Eye (tissue), 1 donor: ENCODE measurements around the gene PHACTR2.
"Not testable (repeated sequence)": the region's sequence is repeated elsewhere in the genome, so short reads cannot be mapped to it uniquely, and the experiment has no call there.

ENCODE experiments used
- DNase-seq: peaks from one replicate; pipeline ENCODE4 v3.0.0-alpha.2; 2015

Gene PHACTR2

GRCh38 chr6:143773506-143774150 is 95.9 kb downstream of the PHACTR2 start:
- DNase-seq: no peak

- DNase-seq: no peak
These were observed 96.6 kb downstream of the PHACTR2 start for GRCh38 chr6:143774347-143774746.

GRCh38 chr6:143775336-143775735 is 97.6 kb downstream of the PHACTR2 start:
- no peak for DNase-seq

GRCh38 chr6:143778926-143779325 is 101.2 kb downstream of the PHACTR2 start:
- no peak for DNase-seq

GRCh38 chr6:143782481-143782880 is 104.7 kb downstream of the PHACTR2 start:
- DNase-seq: peak; percentile 79

GRCh38 chr6:143783077-143783476 is 105.3 kb downstream of the PHACTR2 start:
- no peak for DNase-seq

- DNase-seq: no peak
These were observed 106.6 kb downstream of the PHACTR2 start for GRCh38 chr6:143784316-143784715.

- not testable (repeated sequence) for DNase-seq
These were observed 108.6 kb downstream of the PHACTR2 start for GRCh38 chr6:143786371-143786770.

- no peak for DNase-seq
These were observed 114.9 kb downstream of the PHACTR2 start for GRCh38 chr6:143792402-143793279.

- DNase-seq: no peak
These were observed 115.5 kb downstream of the PHACTR2 start for GRCh38 chr6:143793280-143793619.

GRCh38 chr6:143796551-143796950 is 118.8 kb downstream of the PHACTR2 start:
- DNase-seq: not testable (repeated sequence)

- DNase-seq: not testable (repeated sequence)
These were observed 120.7 kb downstream of the PHACTR2 start for GRCh38 chr6:143798487-143798886.

- DNase-seq: no peak
These were observed 125.2 kb downstream of the PHACTR2 start for GRCh38 chr6:143802833-143803565.

- DNase-seq: no peak
These were observed 126.2 kb downstream of the PHACTR2 start for GRCh38 chr6:143803769-143804568.

GRCh38 chr6:143804835-143805239 is 127.1 kb downstream of the PHACTR2 start:
- no peak for DNase-seq

- DNase-seq: peak; percentile 8
These were observed 128.7 kb downstream of the PHACTR2 start for GRCh38 chr6:143806282-143807102.

GRCh38 chr6:143807103-143807772 is 129.5 kb downstream of the PHACTR2 start:
- no peak for DNase-seq

- DNase-seq: no peak
These were observed 133.0 kb downstream of the PHACTR2 start for GRCh38 chr6:143810745-143811144.

GRCh38 chr6:143811501-143812157 is 133.9 kb downstream of the PHACTR2 start:
- DNase-seq: no peak

- no peak for DNase-seq
These were observed 139.9 kb downstream of the PHACTR2 start for GRCh38 chr6:143817621-143818020.

GRCh38 chr6:143821359-143821758 is 143.6 kb downstream of the PHACTR2 start:
- DNase-seq: no peak
